WTC11 (cell line): ENCODE measurements around the gene PTPRN2. TPM values are rescaled to one million over a fixed set of nuclear protein-coding genes. Genes with fewer than 3 reads are reported as not detected.
"Not testable (repeated sequence)": the region's sequence is repeated elsewhere in the genome, so short reads cannot be mapped to it uniquely, and the experiment has no call there.

ENCODE experiments used
- ATAC-seq: fragments of 200-7000 bp; cut with Tn5 transposase; 2 replicates; pipeline ENCODE4 v1.10.0; 2021; ENCODE audit warnings: mild to moderate bottlenecking, moderate library complexity
- CTCF ChIA-PET: fragments of 300-600 bp; sonication (Branson Sonifier 250); formaldehyde crosslinking; loops from one replicate; lab custom pipeline; 2021; ENCODE audit warnings: antibody characterized with exemption; lab: Charles Lee
- POLR2A ChIA-PET: fragments of 350-600 bp; sonication (Branson Sonifier 250); formaldehyde crosslinking; loops from one replicate; lab custom pipeline; 2021; ENCODE audit warnings: antibody characterized with exemption; lab: Charles Lee
- DNase-seq: peaks from one replicate; pipeline ENCODE4 v3.0.0; 2021; ENCODE audit warnings: low spot score
- H3K27ac Mint-ChIP-seq: 2 replicates; pipeline ENCODE4 v1.8.0; 2021; ENCODE audit warnings: mixed read lengths
- H3K27me3 Mint-ChIP-seq: 2 replicates; pipeline ENCODE4 v1.8.0; 2021; ENCODE audit warnings: low read depth, mild to moderate bottlenecking, moderate library complexity, mixed read lengths
- H3K36me3 Mint-ChIP-seq: 2 replicates; pipeline ENCODE4 v1.8.0; 2021; ENCODE audit warnings: mixed read lengths
- H3K4me1 Mint-ChIP-seq: 2 replicates; pipeline ENCODE4 v1.8.0; 2022; ENCODE audit warnings: mixed read lengths
- H3K4me3 Mint-ChIP-seq: 2 replicates; pipeline ENCODE4 v1.8.0; 2021; ENCODE audit warnings: mild to moderate bottlenecking, moderate library complexity, mixed read lengths
- H3K9me3 Mint-ChIP-seq: 2 replicates; pipeline ENCODE4 v1.8.0; 2021; ENCODE audit warnings: mixed read lengths
- ELF4 ChIP-seq: sonication (generic); formaldehyde crosslinking; IDR thresholded peaks from 2 replicates; pipeline ENCODE4 v1.8.1; 2022; ENCODE audit warnings: low read depth, mild to moderate bottlenecking, moderate library complexity, missing genetic modification reagents
- FOXJ3 ChIP-seq: sonication (generic); formaldehyde crosslinking; IDR thresholded peaks from 2 replicates; pipeline ENCODE4 v1.9.0; 2021; ENCODE audit warnings: missing genetic modification reagents, mild to moderate bottlenecking, borderline replicate concordance
- MYBL2 ChIP-seq: sonication (generic); formaldehyde crosslinking; IDR thresholded peaks from 2 replicates; pipeline ENCODE4 v1.8.1; 2023; ENCODE audit warnings: mild to moderate bottlenecking, moderate library complexity, missing genetic modification reagents
- NFATC4 ChIP-seq: fragments of 250-450 bp; sonication (Bioruptor Pico); IDR thresholded peaks from 2 replicates; pipeline ENCODE4 v1.9.0; 2021; ENCODE audit warnings: mild to moderate bottlenecking
- SMAD4 ChIP-seq: sonication (generic); formaldehyde crosslinking; IDR thresholded peaks from 2 replicates; pipeline ENCODE4 v1.8.0; 2022; ENCODE audit warnings: mild to moderate bottlenecking, missing genetic modification reagents
- SP1 ChIP-seq: sonication (generic); formaldehyde crosslinking; conservative IDR thresholded peaks from 2 replicates; pipeline ENCODE4 v1.8.1; 2022; ENCODE audit warnings: missing genetic modification reagents
- ZNF219 ChIP-seq: sonication (generic); formaldehyde crosslinking; IDR thresholded peaks from 2 replicates; pipeline ENCODE4 v1.8.0; 2023; ENCODE audit warnings: missing genetic modification reagents, mild to moderate bottlenecking, borderline replicate concordance
- ZNF416 ChIP-seq: fragments of 250-450 bp; sonication (Bioruptor Pico); IDR thresholded peaks from 2 replicates; pipeline ENCODE4 v1.9.0; 2021; ENCODE audit warnings: mild to moderate bottlenecking, inconsistent platforms
- total RNA-seq: library from RNA; stranded (reverse); gene quantifications from 3 replicates; pipeline ENCODE4 v1.2.3, GENCODE V29; 2021
- TF ChIP-seq, protein P1 (sequence below): fragments of 250-450 bp; sonication (Bioruptor Pico); IDR thresholded peaks from 2 replicates; pipeline ENCODE4 v1.9.0; 2021; ENCODE audit warnings: mild to moderate bottlenecking
- TF ChIP-seq, protein P2 (sequence below): fragments of 250-450 bp; sonication (Bioruptor Pico); IDR thresholded peaks from 2 replicates; pipeline ENCODE4 v1.8.0; 2021; ENCODE audit warnings: mild to moderate bottlenecking
- TF ChIP-seq, protein P3 (sequence below): sonication (generic); formaldehyde crosslinking; IDR thresholded peaks from 2 replicates; pipeline ENCODE4 v1.8.1; 2023; ENCODE audit warnings: mild to moderate bottlenecking, missing genetic modification reagents, borderline replicate concordance
- TF ChIP-seq, protein P4 (sequence below): sonication (generic); formaldehyde crosslinking; IDR thresholded peaks from 2 replicates; pipeline ENCODE4 v1.8.0; 2022; ENCODE audit warnings: mild to moderate bottlenecking, missing genetic modification reagents
- TF ChIP-seq, protein P5 (sequence below): sonication (generic); formaldehyde crosslinking; conservative IDR thresholded peaks from 2 replicates; pipeline ENCODE4 v1.8.1; 2023; ENCODE audit warnings: mild to moderate bottlenecking, low read depth, missing genetic modification reagents, moderate library complexity

Gene PTPRN2
- total RNA-seq, 1 experiment from 2014 or later = 4.7 TPM

DNA sequence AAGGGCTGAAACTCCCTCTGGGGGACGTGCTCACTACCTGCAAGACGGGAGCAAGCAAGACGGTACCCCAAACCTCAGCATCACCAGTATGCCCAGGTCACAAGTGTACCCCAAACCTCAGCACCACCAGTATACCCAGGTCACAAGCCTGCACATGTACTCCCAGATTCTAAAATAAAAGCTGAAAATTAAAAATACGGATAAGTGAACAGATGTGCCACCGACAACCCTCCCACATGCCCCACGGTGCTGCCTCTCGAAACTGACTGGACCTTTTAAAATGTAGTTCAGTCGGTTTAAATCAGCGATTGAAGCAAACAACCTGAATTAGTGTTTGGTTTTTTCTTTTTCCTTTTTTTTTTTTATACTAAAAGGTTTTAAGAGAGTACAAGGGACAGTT, 684.3 kb downstream of the PTPRN2 start:
- H3K36me3 Mint-ChIP-seq = peaks cover 39% of the 10 kb centered on the region
- no peak overlapping the region for H3K4me3 Mint-ChIP-seq
- DNase-seq (no peak), ATAC-seq (no peak)
- H3K27me3 Mint-ChIP-seq = no peaks in the 10 kb centered on the region; the same call in 1 of the 2 replicates
- TF ChIP-seq NFATC4 (no peak), SMAD4 (CRISPR knock-in tag) (no peak), ZNF219 (CRISPR knock-in tag) (no peak), FOXJ3 (CRISPR knock-in tag) (no peak), ZNF416 (no peak), MYBL2 (CRISPR knock-in tag) (no peak), SP1 (CRISPR knock-in tag) (no peak), ELF4 (CRISPR knock-in tag) (no peak)
- TF ChIP-seq, protein P1, sequence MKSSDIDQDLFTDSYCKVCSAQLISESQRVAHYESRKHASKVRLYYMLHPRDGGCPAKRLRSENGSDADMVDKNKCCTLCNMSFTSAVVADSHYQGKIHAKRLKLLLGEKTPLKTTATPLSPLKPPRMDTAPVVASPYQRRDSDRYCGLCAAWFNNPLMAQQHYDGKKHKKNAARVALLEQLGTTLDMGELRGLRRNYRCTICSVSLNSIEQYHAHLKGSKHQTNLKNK (CRISPR knock-in tag) = no peak
- TF ChIP-seq, protein P2, sequence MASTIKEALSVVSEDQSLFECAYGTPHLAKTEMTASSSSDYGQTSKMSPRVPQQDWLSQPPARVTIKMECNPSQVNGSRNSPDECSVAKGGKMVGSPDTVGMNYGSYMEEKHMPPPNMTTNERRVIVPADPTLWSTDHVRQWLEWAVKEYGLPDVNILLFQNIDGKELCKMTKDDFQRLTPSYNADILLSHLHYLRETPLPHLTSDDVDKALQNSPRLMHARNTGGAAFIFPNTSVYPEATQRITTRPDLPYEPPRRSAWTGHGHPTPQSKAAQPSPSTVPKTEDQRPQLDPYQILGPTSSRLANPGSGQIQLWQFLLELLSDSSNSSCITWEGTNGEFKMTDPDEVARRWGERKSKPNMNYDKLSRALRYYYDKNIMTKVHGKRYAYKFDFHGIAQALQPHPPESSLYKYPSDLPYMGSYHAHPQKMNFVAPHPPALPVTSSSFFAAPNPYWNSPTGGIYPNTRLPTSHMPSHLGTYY (CRISPR knock-in tag) = no peak
- TF ChIP-seq, protein P3, sequence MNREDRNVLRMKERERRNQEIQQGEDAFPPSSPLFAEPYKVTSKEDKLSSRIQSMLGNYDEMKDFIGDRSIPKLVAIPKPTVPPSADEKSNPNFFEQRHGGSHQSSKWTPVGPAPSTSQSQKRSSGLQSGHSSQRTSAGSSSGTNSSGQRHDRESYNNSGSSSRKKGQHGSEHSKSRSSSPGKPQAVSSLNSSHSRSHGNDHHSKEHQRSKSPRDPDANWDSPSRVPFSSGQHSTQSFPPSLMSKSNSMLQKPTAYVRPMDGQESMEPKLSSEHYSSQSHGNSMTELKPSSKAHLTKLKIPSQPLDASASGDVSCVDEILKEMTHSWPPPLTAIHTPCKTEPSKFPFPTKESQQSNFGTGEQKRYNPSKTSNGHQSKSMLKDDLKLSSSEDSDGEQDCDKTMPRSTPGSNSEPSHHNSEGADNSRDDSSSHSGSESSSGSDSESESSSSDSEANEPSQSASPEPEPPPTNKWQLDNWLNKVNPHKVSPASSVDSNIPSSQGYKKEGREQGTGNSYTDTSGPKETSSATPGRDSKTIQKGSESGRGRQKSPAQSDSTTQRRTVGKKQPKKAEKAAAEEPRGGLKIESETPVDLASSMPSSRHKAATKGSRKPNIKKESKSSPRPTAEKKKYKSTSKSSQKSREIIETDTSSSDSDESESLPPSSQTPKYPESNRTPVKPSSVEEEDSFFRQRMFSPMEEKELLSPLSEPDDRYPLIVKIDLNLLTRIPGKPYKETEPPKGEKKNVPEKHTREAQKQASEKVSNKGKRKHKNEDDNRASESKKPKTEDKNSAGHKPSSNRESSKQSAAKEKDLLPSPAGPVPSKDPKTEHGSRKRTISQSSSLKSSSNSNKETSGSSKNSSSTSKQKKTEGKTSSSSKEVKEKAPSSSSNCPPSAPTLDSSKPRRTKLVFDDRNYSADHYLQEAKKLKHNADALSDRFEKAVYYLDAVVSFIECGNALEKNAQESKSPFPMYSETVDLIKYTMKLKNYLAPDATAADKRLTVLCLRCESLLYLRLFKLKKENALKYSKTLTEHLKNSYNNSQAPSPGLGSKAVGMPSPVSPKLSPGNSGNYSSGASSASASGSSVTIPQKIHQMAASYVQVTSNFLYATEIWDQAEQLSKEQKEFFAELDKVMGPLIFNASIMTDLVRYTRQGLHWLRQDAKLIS (CRISPR knock-in tag) = no peak
- TF ChIP-seq, protein P4, sequence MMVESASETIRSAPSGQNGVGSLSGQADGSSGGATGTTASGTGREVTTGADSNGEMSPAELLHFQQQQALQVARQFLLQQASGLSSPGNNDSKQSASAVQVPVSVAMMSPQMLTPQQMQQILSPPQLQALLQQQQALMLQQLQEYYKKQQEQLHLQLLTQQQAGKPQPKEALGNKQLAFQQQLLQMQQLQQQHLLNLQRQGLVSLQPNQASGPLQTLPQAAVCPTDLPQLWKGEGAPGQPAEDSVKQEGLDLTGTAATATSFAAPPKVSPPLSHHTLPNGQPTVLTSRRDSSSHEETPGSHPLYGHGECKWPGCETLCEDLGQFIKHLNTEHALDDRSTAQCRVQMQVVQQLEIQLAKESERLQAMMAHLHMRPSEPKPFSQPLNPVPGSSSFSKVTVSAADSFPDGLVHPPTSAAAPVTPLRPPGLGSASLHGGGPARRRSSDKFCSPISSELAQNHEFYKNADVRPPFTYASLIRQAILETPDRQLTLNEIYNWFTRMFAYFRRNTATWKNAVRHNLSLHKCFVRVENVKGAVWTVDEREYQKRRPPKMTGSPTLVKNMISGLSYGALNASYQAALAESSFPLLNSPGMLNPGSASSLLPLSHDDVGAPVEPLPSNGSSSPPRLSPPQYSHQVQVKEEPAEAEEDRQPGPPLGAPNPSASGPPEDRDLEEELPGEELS (CRISPR knock-in tag) = no peak
- TF ChIP-seq, protein P5, sequence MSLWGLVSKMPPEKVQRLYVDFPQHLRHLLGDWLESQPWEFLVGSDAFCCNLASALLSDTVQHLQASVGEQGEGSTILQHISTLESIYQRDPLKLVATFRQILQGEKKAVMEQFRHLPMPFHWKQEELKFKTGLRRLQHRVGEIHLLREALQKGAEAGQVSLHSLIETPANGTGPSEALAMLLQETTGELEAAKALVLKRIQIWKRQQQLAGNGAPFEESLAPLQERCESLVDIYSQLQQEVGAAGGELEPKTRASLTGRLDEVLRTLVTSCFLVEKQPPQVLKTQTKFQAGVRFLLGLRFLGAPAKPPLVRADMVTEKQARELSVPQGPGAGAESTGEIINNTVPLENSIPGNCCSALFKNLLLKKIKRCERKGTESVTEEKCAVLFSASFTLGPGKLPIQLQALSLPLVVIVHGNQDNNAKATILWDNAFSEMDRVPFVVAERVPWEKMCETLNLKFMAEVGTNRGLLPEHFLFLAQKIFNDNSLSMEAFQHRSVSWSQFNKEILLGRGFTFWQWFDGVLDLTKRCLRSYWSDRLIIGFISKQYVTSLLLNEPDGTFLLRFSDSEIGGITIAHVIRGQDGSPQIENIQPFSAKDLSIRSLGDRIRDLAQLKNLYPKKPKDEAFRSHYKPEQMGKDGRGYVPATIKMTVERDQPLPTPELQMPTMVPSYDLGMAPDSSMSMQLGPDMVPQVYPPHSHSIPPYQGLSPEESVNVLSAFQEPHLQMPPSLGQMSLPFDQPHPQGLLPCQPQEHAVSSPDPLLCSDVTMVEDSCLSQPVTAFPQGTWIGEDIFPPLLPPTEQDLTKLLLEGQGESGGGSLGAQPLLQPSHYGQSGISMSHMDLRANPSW (CRISPR knock-in tag) = no peak
- H3K4me1 Mint-ChIP-seq = peaks cover 26% of the 10 kb centered on the region
- CTCF ChIA-PET = no interaction called here
- peaks cover 43% of the 10 kb centered on the region for H3K9me3 Mint-ChIP-seq
- no peak overlapping the region for H3K27ac Mint-ChIP-seq
- POLR2A ChIA-PET = no interaction called here

DNA sequence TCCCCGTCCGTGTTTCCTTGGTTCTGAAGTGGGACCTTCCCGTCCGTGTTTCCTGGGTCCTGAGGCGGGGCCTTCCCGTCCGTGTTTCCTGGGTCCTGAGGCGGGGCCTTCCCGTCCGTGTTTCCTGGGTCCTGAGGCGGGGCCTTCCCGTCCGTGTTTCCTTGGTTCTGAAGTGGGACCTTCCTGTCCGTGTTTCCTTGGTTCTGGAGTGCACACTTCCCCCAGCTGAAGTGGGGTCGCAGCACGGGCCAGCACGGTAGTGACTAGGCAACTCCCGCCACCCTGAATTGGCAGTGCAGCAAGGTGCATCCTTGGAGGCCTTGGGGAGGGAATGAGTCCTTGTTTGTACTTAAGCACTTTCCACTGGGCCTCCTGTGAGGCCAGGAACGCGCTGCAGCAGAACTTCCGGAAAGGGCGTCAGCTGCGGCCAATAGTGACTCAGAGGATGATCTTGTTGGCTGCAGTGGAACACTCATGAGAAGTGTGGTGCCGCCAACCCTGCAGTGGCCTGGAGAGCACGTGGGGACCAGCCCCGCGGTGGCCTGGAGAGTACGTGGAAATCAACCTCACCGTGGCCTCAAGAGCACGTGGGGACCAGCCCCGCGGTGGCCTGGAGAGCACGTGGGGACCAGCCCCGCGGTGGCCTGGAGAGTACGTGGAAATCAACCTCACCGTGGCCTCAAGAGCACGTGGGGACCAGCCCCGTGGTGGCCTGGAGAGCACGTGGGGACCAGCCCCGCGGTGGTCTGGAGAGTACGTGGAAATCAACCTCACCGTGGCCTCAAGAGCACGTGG, 685.6 kb downstream of the PTPRN2 start:
- Mint-ChIP-seq H3K4me1 (peaks cover 26% of the 10 kb centered on the region), H3K36me3 (peaks cover 35% of the 10 kb centered on the region), H3K9me3 (peaks cover 42% of the 10 kb centered on the region)
- H3K27ac Mint-ChIP-seq, H3K27me3 Mint-ChIP-seq, H3K4me3 Mint-ChIP-seq, DNase-seq, ATAC-seq, CTCF ChIA-PET, POLR2A ChIA-PET: not testable (repeated sequence)
